ENCODE data around the gene AQP5. TPM values are rescaled to one million over a fixed set of nuclear protein-coding genes. Genes with fewer than 3 reads are reported as not detected.

AQP5 gene
- total RNA-seq, 4 donors from 2014 or later = not detected

DNA sequence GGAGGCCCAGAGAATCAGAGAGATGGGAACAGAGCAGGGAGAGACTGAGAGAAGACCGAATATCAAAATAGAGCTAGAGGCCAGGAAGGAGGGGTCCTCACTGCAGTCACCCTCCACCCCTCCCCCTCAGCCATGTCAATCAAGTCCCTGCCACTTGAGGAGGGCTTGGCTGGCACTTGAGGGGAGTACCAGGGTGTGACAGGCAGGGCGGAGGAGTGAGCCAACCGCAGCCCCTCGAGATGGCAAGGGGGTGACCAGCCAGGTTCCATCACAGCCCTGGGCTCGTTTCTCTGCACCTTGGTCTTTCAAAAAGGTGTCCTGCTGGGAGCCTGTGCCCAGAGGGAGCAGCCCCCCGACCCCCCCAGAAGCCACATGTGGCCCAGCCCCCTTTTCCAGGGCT lies 4.2 kb downstream of the AQP5 start:
- H3K27ac ChIP-seq = no peak overlapping the region
- H3K9me3 ChIP-seq = no peaks in the 10 kb centered on the region
- no peak overlapping the region for H3K4me3 ChIP-seq
- peaks cover 0 to 15% (median 2%) of the 10 kb centered on the region in 4 donors for H3K4me1 ChIP-seq
- H3K27me3 ChIP-seq = peaks cover 4 to 7% of the 10 kb centered on the region in 2 donors
- peak in 1 of 3 donors; percentile 37 for DNase-seq
- H3K36me3 ChIP-seq = no peaks in the 10 kb centered on the region
- no peak for TF ChIP-seq POLR2A (IDR thresholded peaks at IDR 0.05)
- TF ChIP-seq, protein P1, sequence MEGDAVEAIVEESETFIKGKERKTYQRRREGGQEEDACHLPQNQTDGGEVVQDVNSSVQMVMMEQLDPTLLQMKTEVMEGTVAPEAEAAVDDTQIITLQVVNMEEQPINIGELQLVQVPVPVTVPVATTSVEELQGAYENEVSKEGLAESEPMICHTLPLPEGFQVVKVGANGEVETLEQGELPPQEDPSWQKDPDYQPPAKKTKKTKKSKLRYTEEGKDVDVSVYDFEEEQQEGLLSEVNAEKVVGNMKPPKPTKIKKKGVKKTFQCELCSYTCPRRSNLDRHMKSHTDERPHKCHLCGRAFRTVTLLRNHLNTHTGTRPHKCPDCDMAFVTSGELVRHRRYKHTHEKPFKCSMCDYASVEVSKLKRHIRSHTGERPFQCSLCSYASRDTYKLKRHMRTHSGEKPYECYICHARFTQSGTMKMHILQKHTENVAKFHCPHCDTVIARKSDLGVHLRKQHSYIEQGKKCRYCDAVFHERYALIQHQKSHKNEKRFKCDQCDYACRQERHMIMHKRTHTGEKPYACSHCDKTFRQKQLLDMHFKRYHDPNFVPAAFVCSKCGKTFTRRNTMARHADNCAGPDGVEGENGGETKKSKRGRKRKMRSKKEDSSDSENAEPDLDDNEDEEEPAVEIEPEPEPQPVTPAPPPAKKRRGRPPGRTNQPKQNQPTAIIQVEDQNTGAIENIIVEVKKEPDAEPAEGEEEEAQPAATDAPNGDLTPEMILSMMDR (IDR thresholded peaks at IDR 0.05) = no peak

DNA sequence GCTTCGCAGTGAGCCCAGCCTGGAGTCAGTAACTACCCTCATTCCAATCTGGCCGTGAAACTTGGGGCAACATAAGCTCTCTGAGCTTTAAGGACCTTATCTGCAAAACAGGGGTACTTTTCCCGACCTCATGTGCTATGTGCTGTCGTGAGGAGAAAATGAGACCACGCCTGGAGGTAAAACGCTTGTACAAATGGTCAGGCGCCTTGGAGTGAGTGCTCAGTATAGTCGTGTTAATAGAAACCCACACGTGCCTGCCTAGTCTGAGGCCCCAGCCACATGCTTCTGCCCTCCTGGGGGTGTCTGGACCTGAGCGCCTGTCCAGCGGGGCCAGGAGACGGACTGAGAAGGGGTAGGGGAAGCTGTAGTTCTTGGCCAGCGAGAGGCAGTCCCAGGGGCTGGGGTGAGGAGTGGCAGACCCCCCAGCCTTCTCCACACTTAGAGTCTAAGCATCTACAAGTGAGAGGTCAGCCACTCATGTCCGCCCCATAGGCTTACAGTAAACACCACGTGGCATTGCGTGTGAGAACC lies 4.9 kb downstream of the AQP5 start:
- H3K36me3 ChIP-seq = no peaks in the 10 kb centered on the region
- no peak overlapping the region for H3K27ac ChIP-seq
- peaks cover 0 to 9% (median 2%) of the 10 kb centered on the region in 4 donors for H3K4me1 ChIP-seq
- H3K4me3 ChIP-seq = no peak overlapping the region
- no peak for DNase-seq
- TF ChIP-seq, protein P1 (IDR thresholded peaks at IDR 0.05) = no peak
- no peak for TF ChIP-seq POLR2A (IDR thresholded peaks at IDR 0.05)
- H3K27me3 ChIP-seq = no peaks in the 10 kb centered on the region
- no peaks in the 10 kb centered on the region for H3K9me3 ChIP-seq

DNA sequence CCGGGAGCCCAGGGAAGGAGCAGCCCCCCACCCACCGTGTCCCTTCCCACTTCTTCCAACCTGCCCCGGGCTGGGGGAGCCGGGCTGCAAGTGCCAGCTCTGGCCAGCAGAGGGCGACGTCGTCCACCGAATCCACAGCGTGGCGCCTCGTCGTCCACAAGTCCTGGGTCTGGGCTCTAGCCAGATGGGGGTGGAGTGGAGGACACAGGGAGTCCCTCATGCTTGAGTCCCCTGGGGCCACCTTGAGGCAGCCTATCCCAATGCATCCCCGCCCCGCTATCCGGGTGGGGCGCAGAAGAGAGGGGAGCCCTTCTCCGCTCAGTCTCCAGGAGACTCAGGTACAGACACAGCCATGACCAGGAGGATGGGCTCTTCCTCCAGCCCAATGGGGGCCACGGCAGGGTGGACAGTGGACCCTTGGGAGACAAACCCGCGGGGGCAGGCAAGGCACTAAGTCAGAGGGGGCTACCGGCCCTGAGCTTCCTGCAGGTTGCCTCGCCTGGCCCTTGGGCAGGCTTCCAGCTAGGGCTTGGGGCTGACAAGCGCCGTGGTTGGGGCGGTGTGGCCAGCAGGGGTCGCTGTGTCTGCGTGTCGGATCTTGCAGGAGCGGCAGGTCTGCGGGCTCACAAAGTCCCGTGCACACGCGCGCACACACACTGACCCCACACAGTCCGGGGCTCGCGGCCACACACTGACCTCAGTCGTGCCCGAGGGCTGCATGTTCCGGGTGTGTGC lies 5.5 kb downstream of the AQP5 start:
- peak; percentile 83 to 96 (median 95) for DNase-seq
- Histone ChIP-seq H3K27ac (no peak overlapping the region), H3K4me1 (peaks cover 0 to 9% (median 2%) of the 10 kb centered on the region in 4 donors), H3K9me3 (no peaks in the 10 kb centered on the region), H3K27me3 (no peaks in the 10 kb centered on the region), H3K36me3 (no peaks in the 10 kb centered on the region), H3K4me3 (peak overlapping the region; percentile 10 to 47 (median 38))
- TF ChIP-seq, protein P1 (IDR thresholded peaks at IDR 0.05) = peak; percentile 78 to 90 (median 88)
- TF ChIP-seq POLR2A (IDR thresholded peaks at IDR 0.05) = no peak

DNA sequence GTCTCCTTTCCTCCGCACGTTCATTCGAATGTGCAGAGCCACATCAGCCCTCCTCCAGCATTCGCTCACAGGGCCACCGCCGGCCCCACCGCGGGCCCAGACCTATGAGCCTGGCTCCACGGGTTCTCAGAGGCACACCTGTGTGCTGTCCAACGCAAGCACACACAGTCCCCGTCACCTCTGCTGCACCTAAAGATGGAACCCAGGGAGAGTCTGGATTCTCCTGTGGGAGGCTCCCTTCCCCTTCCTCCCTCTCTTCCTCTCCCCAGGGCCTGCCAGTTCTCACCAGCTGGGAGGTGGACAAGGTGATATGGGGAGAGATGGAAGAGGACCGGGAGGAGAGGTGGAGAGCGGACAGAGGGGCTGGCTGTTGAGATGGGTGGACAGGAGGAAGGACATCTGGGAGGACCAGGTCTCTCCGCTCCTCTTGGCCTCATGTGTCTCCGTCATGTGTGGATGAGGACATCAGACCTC lies 6.1 kb downstream of the AQP5 start:
- H3K27ac ChIP-seq = no peak overlapping the region

DNA sequence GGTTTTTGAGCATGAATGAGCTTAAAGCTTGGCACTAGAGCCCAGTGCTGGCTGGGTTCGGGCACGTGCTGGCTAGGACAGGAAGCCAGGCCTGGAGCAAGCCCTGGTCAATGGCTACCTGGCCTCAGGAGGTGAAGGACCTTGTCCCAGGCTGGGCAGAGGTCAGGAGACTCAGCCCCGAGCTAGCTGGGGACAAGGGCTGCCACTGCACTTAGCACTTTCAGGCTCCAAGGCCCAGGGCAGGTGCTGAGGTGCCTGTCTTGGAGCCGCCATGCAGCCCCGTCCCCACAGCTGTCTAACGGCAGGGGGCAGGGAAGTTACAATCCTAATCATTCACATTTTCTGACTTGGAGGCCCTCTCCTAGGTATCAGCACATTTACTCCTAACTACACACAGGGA lies 6.8 kb downstream of the AQP5 start:
- no peak for TF ChIP-seq POLR2A (IDR thresholded peaks at IDR 0.05)
- TF ChIP-seq, protein P1 (IDR thresholded peaks at IDR 0.05) = no peak
- no peak overlapping the region for H3K4me3 ChIP-seq
- H3K36me3 ChIP-seq = no peaks in the 10 kb centered on the region
- H3K4me1 ChIP-seq = peaks cover 0 to 9% (median 2%) of the 10 kb centered on the region in 4 donors
- no peak overlapping the region for H3K27ac ChIP-seq
- H3K9me3 ChIP-seq = no peaks in the 10 kb centered on the region
- H3K27me3 ChIP-seq = no peaks in the 10 kb centered on the region
- peak in 1 of 3 donors; percentile 39 for DNase-seq

More for the DNA sequence above, 6.1 kb downstream of the AQP5 start:
- H3K36me3 ChIP-seq = no peaks in the 10 kb centered on the region
- no peaks in the 10 kb centered on the region for H3K9me3 ChIP-seq
- H3K4me1 ChIP-seq = peaks cover 0 to 9% (median 2%) of the 10 kb centered on the region in 4 donors
- peak overlapping the region in 3 of 4 donors; percentile 37 to 47 (median 39) for H3K4me3 ChIP-seq
- H3K27me3 ChIP-seq = no peaks in the 10 kb centered on the region
- no peak for TF ChIP-seq POLR2A (IDR thresholded peaks at IDR 0.05)
- TF ChIP-seq, protein P1 (IDR thresholded peaks at IDR 0.05) = no peak
- peak in 1 of 3 donors; percentile 20 for DNase-seq
